OCI-LY1 (cell line): ENCODE results near the gene FGF9.

Source experiments
- H2AFZ ChIP-seq: fragments of 200-600 bp; sonication (generic), shearing (Covaris generic); 2 replicates; pipeline ENCODE4 v1.6.0; 2014; ENCODE audit warnings: antibody characterized with exemption, mild to moderate bottlenecking, low read length
- H3F3A ChIP-seq: fragments of 200-600 bp; sonication (generic), shearing (Covaris generic); 2 replicates; pipeline ENCODE4 v1.6.0; 2014; ENCODE audit warnings: mild to moderate bottlenecking, antibody characterized with exemption, low read length, moderate library complexity; ENCODE audit not compliant: insufficient read depth
- H3K27ac ChIP-seq: fragments of 200-600 bp; sonication (generic); 2 replicates; pipeline ENCODE4 v1.5.1; 2014; ENCODE audit warnings: low read length, mixed run types, mild to moderate bottlenecking, low read depth; ENCODE audit not compliant: poor library complexity, severe bottlenecking
- H3K27me3 ChIP-seq: fragments of 200-600 bp; sonication (generic); 2 replicates; pipeline ENCODE4 v1.6.0; 2014; ENCODE audit warnings: antibody characterized with exemption, mild to moderate bottlenecking, low read length, moderate library complexity; ENCODE audit not compliant: insufficient read depth
- H3K36me3 ChIP-seq: fragments of 200-600 bp; sonication (generic); 2 replicates; pipeline ENCODE4 v1.6.1; 2014; ENCODE audit warnings: mild to moderate bottlenecking, antibody characterized with exemption, low read length, moderate library complexity, mixed read lengths; ENCODE audit not compliant: insufficient read depth
- H3K4me1 ChIP-seq: fragments of 200-600 bp; sonication (generic); 2 replicates; pipeline ENCODE4 v1.5.1; 2014; ENCODE audit warnings: mild to moderate bottlenecking, low read length, moderate library complexity; ENCODE audit not compliant: insufficient read depth, severe bottlenecking
- H3K4me2 ChIP-seq: fragments of 200-600 bp; sonication (generic), shearing (Covaris generic); 2 replicates; pipeline ENCODE4 v1.6.1; 2014; ENCODE audit warnings: low read length
- H3K4me3 ChIP-seq: fragments of 200-600 bp; sonication (generic); 2 replicates; pipeline ENCODE4 v1.5.1; 2014; ENCODE audit warnings: low read length, low read depth, mild to moderate bottlenecking, mixed read lengths; ENCODE audit not compliant: poor library complexity, severe bottlenecking
- H3K79me2 ChIP-seq: fragments of 200-600 bp; shearing (Covaris generic); 2 replicates; pipeline ENCODE4 v1.6.1; 2016; ENCODE audit warnings: mixed run types, low read length, mixed read lengths; ENCODE audit not compliant: insufficient read depth
- H3K9ac ChIP-seq: fragments of 200-600 bp; sonication (generic), shearing (Covaris generic); 2 replicates; pipeline ENCODE4 v1.6.1; 2014; ENCODE audit warnings: mild to moderate bottlenecking, low read length, mixed read lengths
- H3K9me2 ChIP-seq: fragments of 200-600 bp; sonication (generic), shearing (Covaris generic); 2 replicates; pipeline ENCODE4 v1.6.1; 2014; ENCODE audit warnings: low read depth, mild to moderate bottlenecking, low read length, mixed read lengths
- H3K9me3 ChIP-seq: fragments of 200-600 bp; shearing (Covaris generic); 2 replicates; pipeline ENCODE4 v1.6.1; 2014; ENCODE audit warnings: low read length, mixed read lengths
- H4K20me1 ChIP-seq: fragments of 200-600 bp; sonication (generic), shearing (Covaris generic); 2 replicates; pipeline ENCODE4 v1.6.0; 2016; ENCODE audit warnings: mild to moderate bottlenecking, low read length; ENCODE audit not compliant: insufficient read depth
- CTCF ChIP-seq: fragments of 200-600 bp; sonication (generic), shearing (Covaris generic); IDR thresholded peaks from 2 replicates; pipeline ENCODE4 v1.5.1; 2017; ENCODE audit warnings: mild to moderate bottlenecking, antibody characterized with exemption, low read length, moderate library complexity, mixed read lengths
- EZH2 ChIP-seq: fragments of 200-600 bp; sonication (generic), shearing (Covaris generic); IDR thresholded peaks from 2 replicates; pipeline ENCODE4 v1.8.0; 2017; ENCODE audit warnings: borderline replicate concordance, mixed run types, mild to moderate bottlenecking, antibody characterized with exemption, low read length, moderate library complexity, mixed read lengths

Gene FGF9

GRCh38 chr13:21659087-21659486 is 11.8 kb upstream of the FGF9 start:
- no peak overlapping the region for H3K9ac ChIP-seq
- no peak overlapping the region for H3K27ac ChIP-seq
- H4K20me1 ChIP-seq: no peaks in the 10 kb centered on the region

DNA sequence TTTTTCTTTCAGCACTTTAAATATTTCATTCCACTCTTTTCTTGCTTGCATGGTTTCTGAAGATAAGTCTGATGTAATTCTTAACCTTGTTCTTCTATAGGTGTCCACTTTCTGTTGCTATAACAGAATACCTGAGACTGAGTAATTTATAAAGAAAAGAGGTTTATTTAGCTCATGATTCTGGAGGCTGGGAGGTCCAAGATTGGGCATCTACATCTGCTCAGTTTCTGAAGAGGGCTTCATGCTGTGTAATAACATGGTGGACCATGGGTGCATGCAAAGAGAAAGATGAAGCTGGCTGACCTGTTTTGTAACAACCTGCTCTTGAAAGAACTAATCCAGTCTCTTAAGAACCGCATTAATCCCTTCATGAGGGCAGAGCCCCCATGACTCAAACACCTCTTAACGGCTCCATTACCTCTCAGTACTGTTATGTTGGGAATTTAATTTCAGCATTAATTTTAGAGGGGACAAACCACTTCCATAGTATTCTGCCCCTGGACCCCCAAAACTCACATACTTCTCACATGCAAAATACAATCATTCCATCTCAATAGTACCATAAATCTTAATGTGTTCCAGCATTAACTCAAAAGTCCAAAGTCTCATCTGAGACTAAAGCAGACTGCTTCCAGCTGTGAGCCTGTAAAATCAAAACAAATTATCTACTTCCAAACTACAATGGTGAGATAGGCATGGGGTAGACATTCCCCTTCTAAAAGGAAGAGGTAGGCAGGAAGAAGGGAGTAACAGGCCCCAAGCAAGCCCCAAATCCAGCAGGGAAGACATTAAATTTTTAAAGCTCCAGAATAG is 9.6 kb upstream of the FGF9 start:
- H3K27me3 ChIP-seq: no peaks in the 10 kb centered on the region
- no peaks in the 10 kb centered on the region for H3K79me2 ChIP-seq
- no peak overlapping the region for H2AFZ ChIP-seq
- H3K4me2 ChIP-seq: no peak overlapping the region
- no peaks in the 10 kb centered on the region for H3K36me3 ChIP-seq
- no peaks in the 10 kb centered on the region for H4K20me1 ChIP-seq
- H3K4me3 ChIP-seq: no peak overlapping the region
- TF ChIP-seq CTCF: no peak
- no peak for TF ChIP-seq EZH2
- H3K9me3 ChIP-seq: no peaks in the 10 kb centered on the region; the same call in 1 of the 2 replicates
- H3K27ac ChIP-seq: no peak overlapping the region
- H3F3A ChIP-seq: no peaks in the 10 kb centered on the region
- H3K4me1 ChIP-seq: no peaks in the 10 kb centered on the region
- H3K9ac ChIP-seq: no peak overlapping the region
- no peaks in the 10 kb centered on the region for H3K9me2 ChIP-seq

More at GRCh38 chr13:21659087-21659486, 11.8 kb upstream of the FGF9 start:
- no peaks in the 10 kb centered on the region for H3K9me2 ChIP-seq
- H3K9me3 ChIP-seq: no peaks in the 10 kb centered on the region; the same call in 1 of the 2 replicates
- TF ChIP-seq EZH2: no peak
- H3K36me3 ChIP-seq: no peaks in the 10 kb centered on the region
- H2AFZ ChIP-seq: no peak overlapping the region
- no peaks in the 10 kb centered on the region for H3F3A ChIP-seq
- H3K79me2 ChIP-seq: no peaks in the 10 kb centered on the region
- no peak overlapping the region for H3K4me2 ChIP-seq
- no peaks in the 10 kb centered on the region for H3K27me3 ChIP-seq
- no peaks in the 10 kb centered on the region for H3K4me1 ChIP-seq
- H3K4me3 ChIP-seq: no peak overlapping the region

GRCh38 chr13:21663197-21663596 is 7.7 kb upstream of the FGF9 start:
- no peak overlapping the region for H3K27ac ChIP-seq
- no peak for TF ChIP-seq EZH2
- no peak for TF ChIP-seq CTCF
- no peaks in the 10 kb centered on the region for H3F3A ChIP-seq
- no peaks in the 10 kb centered on the region for H4K20me1 ChIP-seq
- H3K36me3 ChIP-seq: no peaks in the 10 kb centered on the region
- H3K4me2 ChIP-seq: no peak overlapping the region
- no peak overlapping the region for H3K9ac ChIP-seq
- H3K4me1 ChIP-seq: no peaks in the 10 kb centered on the region
- H3K9me2 ChIP-seq: no peaks in the 10 kb centered on the region
- H3K79me2 ChIP-seq: no peaks in the 10 kb centered on the region
- no peak overlapping the region for H2AFZ ChIP-seq
- H3K4me3 ChIP-seq: no peak overlapping the region
- H3K27me3 ChIP-seq: no peaks in the 10 kb centered on the region
- no peaks in the 10 kb centered on the region for H3K9me3 ChIP-seq
